ENCODE measurements around the gene EDIL3. TPM values are rescaled to one million over a fixed set of nuclear protein-coding genes. Genes with fewer than 3 reads are reported as not detected.

Gene EDIL3
- total RNA-seq, 1 donor from 2014 or later: 15.2 TPM

- Histone ChIP-seq H3K9me3 (no peaks in the 10 kb centered on the region), H3K36me3 (no peaks in the 10 kb centered on the region), H3K4me3 (no peak overlapping the region), H3K4me1 (no peaks in the 10 kb centered on the region), H3K27me3 (no peaks in the 10 kb centered on the region), H3K27ac (no peak overlapping the region)
- TF ChIP-seq, protein P1, sequence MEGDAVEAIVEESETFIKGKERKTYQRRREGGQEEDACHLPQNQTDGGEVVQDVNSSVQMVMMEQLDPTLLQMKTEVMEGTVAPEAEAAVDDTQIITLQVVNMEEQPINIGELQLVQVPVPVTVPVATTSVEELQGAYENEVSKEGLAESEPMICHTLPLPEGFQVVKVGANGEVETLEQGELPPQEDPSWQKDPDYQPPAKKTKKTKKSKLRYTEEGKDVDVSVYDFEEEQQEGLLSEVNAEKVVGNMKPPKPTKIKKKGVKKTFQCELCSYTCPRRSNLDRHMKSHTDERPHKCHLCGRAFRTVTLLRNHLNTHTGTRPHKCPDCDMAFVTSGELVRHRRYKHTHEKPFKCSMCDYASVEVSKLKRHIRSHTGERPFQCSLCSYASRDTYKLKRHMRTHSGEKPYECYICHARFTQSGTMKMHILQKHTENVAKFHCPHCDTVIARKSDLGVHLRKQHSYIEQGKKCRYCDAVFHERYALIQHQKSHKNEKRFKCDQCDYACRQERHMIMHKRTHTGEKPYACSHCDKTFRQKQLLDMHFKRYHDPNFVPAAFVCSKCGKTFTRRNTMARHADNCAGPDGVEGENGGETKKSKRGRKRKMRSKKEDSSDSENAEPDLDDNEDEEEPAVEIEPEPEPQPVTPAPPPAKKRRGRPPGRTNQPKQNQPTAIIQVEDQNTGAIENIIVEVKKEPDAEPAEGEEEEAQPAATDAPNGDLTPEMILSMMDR (IDR thresholded peaks at IDR 0.05): no peak
- TF ChIP-seq POLR2A (IDR thresholded peaks at IDR 0.05) (no peak), POLR2AphosphoS5 (IDR thresholded peaks at IDR 0.05; ENCODE audit: insufficient read depth in 1 of 2, low read depth in 1 of 2) (no peak)
- intact Hi-C loops (cut with DNase I): no loop called here
- DNase-seq (ENCODE audit: extremely low spot score in 2 of 2): no peak
Observed at GRCh38 chr5:84372066-84372695, 12.5 kb downstream of the EDIL3 start.

DNA sequence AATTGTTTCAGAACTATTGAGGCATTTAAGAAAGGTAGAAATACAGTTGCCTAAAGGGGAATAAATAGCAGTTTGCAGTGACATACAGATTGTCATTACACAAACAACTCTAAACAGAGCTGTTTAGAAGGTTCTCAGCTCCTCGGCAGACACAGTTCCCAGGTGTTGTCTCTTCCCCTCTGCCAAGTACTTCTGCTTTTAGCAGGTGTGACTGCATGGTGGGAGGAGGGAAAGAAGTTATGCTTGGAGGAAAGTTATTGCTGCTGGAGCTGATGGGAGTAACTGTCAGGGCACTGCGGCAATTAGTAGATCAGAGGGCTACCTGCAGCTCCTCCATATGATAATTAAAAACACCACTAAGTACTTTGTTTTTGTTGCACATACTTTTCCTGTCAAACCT, 14.5 kb downstream of the EDIL3 start:
- no peak for TF ChIP-seq POLR2AphosphoS5 (IDR thresholded peaks at IDR 0.05; ENCODE audit: insufficient read depth in 1 of 2, low read depth in 1 of 2)
- no peak for TF ChIP-seq POLR2A (IDR thresholded peaks at IDR 0.05)
- TF ChIP-seq, protein P1 (IDR thresholded peaks at IDR 0.05): no peak
- intact Hi-C loops (cut with DNase I): no loop called here

DNA sequence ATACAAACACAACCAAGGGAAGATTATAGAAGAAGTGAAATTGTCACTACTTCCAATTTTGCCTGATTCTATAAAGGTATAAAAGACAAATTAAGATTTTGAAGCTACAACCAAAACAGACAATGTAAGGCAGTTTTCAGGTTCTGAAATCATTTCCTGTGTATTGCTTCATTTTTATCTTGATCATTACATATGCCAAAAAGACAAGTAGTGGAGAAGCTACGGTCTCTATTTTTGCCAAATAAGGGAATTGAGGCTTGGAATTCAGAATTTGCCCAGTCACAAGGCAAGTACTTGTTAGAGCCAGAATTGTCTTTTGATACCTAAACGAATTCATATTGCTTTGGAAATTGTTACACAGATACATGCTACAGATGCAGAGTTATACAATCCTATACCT, 20.6 kb downstream of the EDIL3 start:
- no peak for DNase-seq (ENCODE audit: extremely low spot score in 2 of 2)
- Histone ChIP-seq H3K9me3 (no peaks in the 10 kb centered on the region), H3K4me1 (no peaks in the 10 kb centered on the region), H3K4me3 (no peak overlapping the region), H3K36me3 (no peaks in the 10 kb centered on the region), H3K27ac (no peak overlapping the region), H3K27me3 (no peaks in the 10 kb centered on the region)
- TF ChIP-seq POLR2A (IDR thresholded peaks at IDR 0.05) (no peak), POLR2AphosphoS5 (IDR thresholded peaks at IDR 0.05; ENCODE audit: insufficient read depth in 1 of 2, low read depth in 1 of 2) (no peak)
- TF ChIP-seq, protein P1 (IDR thresholded peaks at IDR 0.05): no peak
- intact Hi-C loops (cut with DNase I): no loop called here

More for the DNA sequence above, 14.5 kb downstream of the EDIL3 start:
- H3K4me3 ChIP-seq: no peak overlapping the region
- H3K4me1 ChIP-seq: no peaks in the 10 kb centered on the region
- H3K36me3 ChIP-seq: no peaks in the 10 kb centered on the region
- H3K27ac ChIP-seq: no peak overlapping the region
- no peaks in the 10 kb centered on the region for H3K27me3 ChIP-seq
- H3K9me3 ChIP-seq: no peaks in the 10 kb centered on the region
- DNase-seq (ENCODE audit: extremely low spot score in 2 of 2): no peak

DNA sequence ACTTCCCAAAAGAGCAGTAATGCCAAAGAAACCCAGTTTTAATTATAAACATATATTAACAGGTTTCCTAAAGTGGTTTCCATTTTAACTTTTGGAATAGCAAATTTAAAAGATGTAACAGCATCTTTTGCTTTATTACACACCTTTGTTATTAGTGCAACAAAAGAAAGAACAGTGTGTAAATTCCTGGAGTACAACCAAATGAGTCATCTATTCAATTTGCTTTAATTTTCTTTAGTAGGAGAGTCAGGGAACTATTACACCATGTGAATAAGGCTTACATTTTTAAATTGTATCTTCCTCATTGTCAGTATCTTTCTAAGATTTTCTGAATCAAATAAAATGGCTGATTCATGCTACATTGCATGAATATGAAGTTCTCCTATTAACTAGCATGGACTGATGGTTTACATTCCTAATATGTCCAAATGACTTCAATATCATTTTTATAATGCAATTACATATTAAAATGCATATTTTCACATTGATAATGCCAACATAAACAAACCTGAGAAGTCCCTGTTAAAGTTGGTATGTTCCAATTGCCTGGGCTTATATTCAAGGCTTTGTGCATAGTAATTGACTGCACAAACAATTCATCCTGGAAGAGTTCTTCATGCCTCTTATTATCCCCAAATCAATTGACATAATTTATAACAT, 22.5 kb downstream of the EDIL3 start:
- H3K4me3 ChIP-seq: no peak overlapping the region
- H3K27me3 ChIP-seq: no peaks in the 10 kb centered on the region
- intact Hi-C loops (cut with DNase I): no loop called here
- H3K36me3 ChIP-seq: no peaks in the 10 kb centered on the region
- H3K27ac ChIP-seq: no peak overlapping the region
- H3K4me1 ChIP-seq: no peaks in the 10 kb centered on the region
- DNase-seq (ENCODE audit: extremely low spot score in 2 of 2): no peak
- TF ChIP-seq POLR2AphosphoS5 (IDR thresholded peaks at IDR 0.05; ENCODE audit: insufficient read depth in 1 of 2, low read depth in 1 of 2) (no peak), POLR2A (IDR thresholded peaks at IDR 0.05) (no peak)
- TF ChIP-seq, protein P1 (IDR thresholded peaks at IDR 0.05): no peak
- H3K9me3 ChIP-seq: no peaks in the 10 kb centered on the region

- intact Hi-C loops (cut with DNase I): no loop called here
- Histone ChIP-seq H3K27ac (no peak overlapping the region), H3K4me3 (no peak overlapping the region), H3K4me1 (no peaks in the 10 kb centered on the region), H3K9me3 (no peaks in the 10 kb centered on the region), H3K36me3 (no peaks in the 10 kb centered on the region), H3K27me3 (no peaks in the 10 kb centered on the region)
- no peak for TF ChIP-seq POLR2A (IDR thresholded peaks at IDR 0.05)
- TF ChIP-seq, protein P1 (IDR thresholded peaks at IDR 0.05): no peak
- no peak for TF ChIP-seq POLR2AphosphoS5 (IDR thresholded peaks at IDR 0.05; ENCODE audit: insufficient read depth in 1 of 2, low read depth in 1 of 2)
- DNase-seq (ENCODE audit: extremely low spot score in 2 of 2): no peak
Observed at GRCh38 chr5:84361572-84361971, 23.1 kb downstream of the EDIL3 start.
